NB4 (cell line): Measurements from ENCODE around the gene GRIN3B.

Source experiments
- CTCF ChIP-seq: IDR thresholded peaks from one replicate; pipeline ENCODE4 v1.5.1; 2012; ENCODE audit warnings: low read depth, low read length
- MYC ChIP-seq: IDR thresholded peaks from 2 replicates; pipeline ENCODE4 v1.6.1; 2011; ENCODE audit warnings: low read depth, low read length
- POLR2A ChIP-seq: IDR thresholded peaks from 2 replicates; pipeline ENCODE4 v1.6.1; 2011; ENCODE audit warnings: mild to moderate bottlenecking; ENCODE audit not compliant: insufficient read length; ENCODE audit errors: extremely low read depth

- TF ChIP-seq CTCF = no peak
- TF ChIP-seq POLR2A = no peak
- no peak for TF ChIP-seq MYC
Measured at GRCh38 chr19:993361-993830, 6.8 kb upstream of the GRIN3B start.
